Body of pancreas (tissue), 4 donors: ENCODE measurements around the gene CYP27B1.

Experiments
- POLR2A ChIP-seq, 3 donors: fragments of 450-650 bp; IDR thresholded peaks; one replicate each; pipeline ENCODE4 v1.6.1; 2016; ENCODE audit warnings: antibody characterized with exemption in 3 of 3, mild to moderate bottlenecking in 2 of 3
- TF ChIP-seq, protein P1 (sequence below), 7 experiments: fragments of 450-650 bp in 4 of 7; fragments of 200-600 bp in 3 of 7; sonication (generic) in 3 of 7; IDR thresholded peaks; one replicate each; pipeline ENCODE4 v1.5.1; 2016 to 2019; ENCODE audit warnings: antibody characterized with exemption in 7 of 7

- no peak for TF ChIP-seq POLR2A (IDR thresholded peaks at IDR 0.05)
- TF ChIP-seq, protein P1, sequence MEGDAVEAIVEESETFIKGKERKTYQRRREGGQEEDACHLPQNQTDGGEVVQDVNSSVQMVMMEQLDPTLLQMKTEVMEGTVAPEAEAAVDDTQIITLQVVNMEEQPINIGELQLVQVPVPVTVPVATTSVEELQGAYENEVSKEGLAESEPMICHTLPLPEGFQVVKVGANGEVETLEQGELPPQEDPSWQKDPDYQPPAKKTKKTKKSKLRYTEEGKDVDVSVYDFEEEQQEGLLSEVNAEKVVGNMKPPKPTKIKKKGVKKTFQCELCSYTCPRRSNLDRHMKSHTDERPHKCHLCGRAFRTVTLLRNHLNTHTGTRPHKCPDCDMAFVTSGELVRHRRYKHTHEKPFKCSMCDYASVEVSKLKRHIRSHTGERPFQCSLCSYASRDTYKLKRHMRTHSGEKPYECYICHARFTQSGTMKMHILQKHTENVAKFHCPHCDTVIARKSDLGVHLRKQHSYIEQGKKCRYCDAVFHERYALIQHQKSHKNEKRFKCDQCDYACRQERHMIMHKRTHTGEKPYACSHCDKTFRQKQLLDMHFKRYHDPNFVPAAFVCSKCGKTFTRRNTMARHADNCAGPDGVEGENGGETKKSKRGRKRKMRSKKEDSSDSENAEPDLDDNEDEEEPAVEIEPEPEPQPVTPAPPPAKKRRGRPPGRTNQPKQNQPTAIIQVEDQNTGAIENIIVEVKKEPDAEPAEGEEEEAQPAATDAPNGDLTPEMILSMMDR (IDR thresholded peaks at IDR 0.05): peak in 1 of 7 experiments; percentile 2
These were observed 21.4 kb downstream of the CYP27B1 start for GRCh38 chr12:57745485-57745881.
